H9 (cell line): ENCODE results near the gene LSS. TPM values are rescaled to one million over a fixed set of nuclear protein-coding genes. Genes with fewer than 3 reads are reported as not detected.

Experiments used
- DNase-seq: peaks from one replicate; pipeline ENCODE4 v3.0.0-alpha.2; 2017
- H2AFZ ChIP-seq: one replicate; pipeline ENCODE4 v1.6.1; 2013; ENCODE audit warnings: mild to moderate bottlenecking, low read length, control low read depth, moderate library complexity
- H2AK5ac ChIP-seq: 2 replicates; pipeline ENCODE4 v1.6.1; 2013; ENCODE audit warnings: low read length, control low read depth, mixed read lengths; ENCODE audit not compliant: insufficient read length
- H2BK120ac ChIP-seq: one replicate; pipeline ENCODE4 v1.6.1; 2013; ENCODE audit warnings: low read depth, mild to moderate bottlenecking, low read length, control low read depth, inconsistent platforms; ENCODE audit not compliant: poor library complexity, severe bottlenecking
- H2BK12ac ChIP-seq: 2 replicates; pipeline ENCODE4 v1.6.1; 2013; ENCODE audit warnings: low read length, control low read depth, mixed read lengths, low read depth; ENCODE audit not compliant: insufficient read length
- H2BK15ac ChIP-seq: 2 replicates; pipeline ENCODE4 v1.6.1; 2013; ENCODE audit warnings: low read depth, low read length, control low read depth
- H2BK20ac ChIP-seq: one replicate; pipeline ENCODE4 v1.6.1; 2013; ENCODE audit warnings: low read depth, mild to moderate bottlenecking, low read length, control low read depth, inconsistent platforms; ENCODE audit not compliant: poor library complexity, severe bottlenecking
- H2BK5ac ChIP-seq: 2 replicates; pipeline ENCODE4 v1.6.1; 2013; ENCODE audit warnings: low read length, control low read depth, mixed read lengths; ENCODE audit not compliant: insufficient read length
- H3K14ac ChIP-seq: 2 replicates; pipeline ENCODE4 v1.6.1; 2013; ENCODE audit warnings: low read length, control low read depth; ENCODE audit not compliant: insufficient read depth
- H3K18ac ChIP-seq: 2 replicates; pipeline ENCODE4 v1.6.1; 2013; ENCODE audit warnings: low read depth, mild to moderate bottlenecking, mixed read lengths, low read length, control low read depth; ENCODE audit not compliant: insufficient read length
- H3K23ac ChIP-seq: 2 replicates; pipeline ENCODE4 v1.6.1; 2013; ENCODE audit warnings: low read length, control low read depth, mixed read lengths, low read depth; ENCODE audit not compliant: insufficient read length
- H3K23me2 ChIP-seq: 2 replicates; pipeline ENCODE4 v1.6.1; 2013; ENCODE audit warnings: low read depth, mild to moderate bottlenecking, mixed read lengths, low read length, control low read depth; ENCODE audit not compliant: insufficient read length, poor library complexity, severe bottlenecking
- H3K27ac ChIP-seq: 2 replicates; pipeline ENCODE4 v1.5.1; 2013; ENCODE audit warnings: low read length, control low read depth, mixed read lengths, low read depth; ENCODE audit not compliant: insufficient read length
- H3K27me3 ChIP-seq: 2 replicates; pipeline ENCODE4 v1.6.1; 2013; ENCODE audit warnings: low read length, control low read depth, inconsistent platforms; ENCODE audit not compliant: insufficient read depth
- H3K4ac ChIP-seq: 2 replicates; pipeline ENCODE4 v1.6.1; 2013; ENCODE audit warnings: low read depth, mild to moderate bottlenecking, control low read depth, inconsistent platforms, low read length, moderate library complexity
- H3K4me1 ChIP-seq: 2 replicates; pipeline ENCODE4 v1.6.1; 2013; ENCODE audit warnings: low read length, control low read depth, inconsistent platforms; ENCODE audit not compliant: insufficient read depth
- H3K4me2 ChIP-seq: 2 replicates; pipeline ENCODE4 v1.6.1; 2013; ENCODE audit warnings: low read length, control low read depth, mixed read lengths; ENCODE audit not compliant: insufficient read length, insufficient read depth
- H3K56ac ChIP-seq: 2 replicates; pipeline ENCODE4 v1.6.1; 2013; ENCODE audit warnings: low read depth, mild to moderate bottlenecking, mixed read lengths, low read length, control low read depth; ENCODE audit not compliant: insufficient read length
- H3K79me1 ChIP-seq: 2 replicates; pipeline ENCODE4 v1.6.1; 2013; ENCODE audit warnings: low read depth, mild to moderate bottlenecking, moderate library complexity, low read length, control low read depth, inconsistent platforms; ENCODE audit not compliant: insufficient read depth, poor library complexity, severe bottlenecking
- H3K79me2 ChIP-seq: 2 replicates; pipeline ENCODE4 v1.6.1; 2013; ENCODE audit warnings: low read length, control low read depth, inconsistent platforms; ENCODE audit not compliant: insufficient read depth
- H3K9ac ChIP-seq: 2 replicates; pipeline ENCODE4 v1.6.1; 2013; ENCODE audit warnings: low read length, control low read depth, mixed read lengths; ENCODE audit not compliant: insufficient read length; ENCODE audit errors: extremely low read depth
- H3K9me3 ChIP-seq: one replicate; pipeline ENCODE4 v1.6.1; 2013; ENCODE audit warnings: low read depth, low read length, inconsistent platforms; ENCODE audit not compliant: control insufficient read depth
- H3T11ph ChIP-seq: one replicate; pipeline ENCODE4 v1.6.1; 2013; ENCODE audit warnings: mild to moderate bottlenecking, low read length, control low read depth, inconsistent platforms
- H4K20me1 ChIP-seq: one replicate; pipeline ENCODE4 v1.6.1; 2013; ENCODE audit not compliant: control insufficient read depth, insufficient read length, insufficient read depth
- H4K5ac ChIP-seq: 2 replicates; pipeline ENCODE4 v1.6.1; 2013; ENCODE audit warnings: low read depth, mild to moderate bottlenecking, mixed read lengths, low read length, control low read depth; ENCODE audit not compliant: insufficient read length
- H4K8ac ChIP-seq: replicated peaks from 2 replicates; pipeline ENCODE4 v1.6.1; 2013; ENCODE audit warnings: low read length, control low read depth, mixed read lengths, low read depth; ENCODE audit not compliant: insufficient read length
- H4K91ac ChIP-seq: 2 replicates; pipeline ENCODE4 v1.6.1; 2013; ENCODE audit warnings: low read depth, mild to moderate bottlenecking, moderate library complexity, mixed read lengths, low read length, control low read depth; ENCODE audit not compliant: insufficient read length
- H3K27ac Mint-ChIP-seq, 3 experiments: 2 replicates in 2 of 3; 3 replicates in 1 of 3; pipeline ENCODE4 v1.8.0; 2020 to 2021; ENCODE audit warnings: mixed read lengths in 3 of 3, mild to moderate bottlenecking in 1 of 3, moderate library complexity in 1 of 3
- H3K27me3 Mint-ChIP-seq: 2 replicates; pipeline ENCODE4 v1.8.0; 2021; ENCODE audit warnings: low read depth, mild to moderate bottlenecking, moderate library complexity, mixed read lengths
- H3K36me3 Mint-ChIP-seq, 3 experiments: 2 replicates in 2 of 3; 3 replicates in 1 of 3; pipeline ENCODE4 v1.8.0; 2020 to 2021; ENCODE audit warnings: low read depth in 3 of 3, mixed read lengths in 3 of 3; ENCODE audit not compliant: insufficient read depth in 1 of 3
- H3K4me1 Mint-ChIP-seq, 2 experiments: 2 replicates each; pipeline ENCODE4 v1.8.0; 2020; ENCODE audit warnings: mixed read lengths in 2 of 2
- H3K4me3 Mint-ChIP-seq, 2 experiments: 2 replicates in 1 of 2; 3 replicates in 1 of 2; pipeline ENCODE4 v1.8.0; 2020 to 2021; ENCODE audit warnings: mild to moderate bottlenecking in 2 of 2, mixed read lengths in 2 of 2, moderate library complexity in 1 of 2
- H3K9me3 Mint-ChIP-seq, 2 experiments: 2 replicates in 1 of 2; 3 replicates in 1 of 2; pipeline ENCODE4 v1.8.0; 2020; ENCODE audit warnings: mild to moderate bottlenecking in 2 of 2, mixed read lengths in 2 of 2, moderate library complexity in 1 of 2
- CTCF ChIP-seq: fragments of 200-600 bp; sonication (generic); conservative IDR thresholded peaks from 3 replicates; pipeline ENCODE4 v1.8.0; 2021; ENCODE audit warnings: antibody characterized with exemption, mild to moderate bottlenecking
- WGBS: extraction: QIAGEN DNeasy Blood & Tissue Kit; methylation state at CpG from one replicate; pipeline ENCODE4 v1.1.7; 2013; ENCODE audit warnings: missing lambda C conversion rate, low lambda C conversion rate, mixed read lengths; ENCODE audit not compliant: insufficient read length; ENCODE audit errors: extremely low coverage; 5-methylcytosine and 5-hydroxymethylcytosine counted together
- total RNA-seq: library from RNA; stranded (reverse); gene quantifications from 2 replicates; pipeline ENCODE4 v1.2.1, GENCODE V29; 2021

LSS gene
- total RNA-seq, 1 experiment from 2014 or later: 69.2 TPM

DNA sequence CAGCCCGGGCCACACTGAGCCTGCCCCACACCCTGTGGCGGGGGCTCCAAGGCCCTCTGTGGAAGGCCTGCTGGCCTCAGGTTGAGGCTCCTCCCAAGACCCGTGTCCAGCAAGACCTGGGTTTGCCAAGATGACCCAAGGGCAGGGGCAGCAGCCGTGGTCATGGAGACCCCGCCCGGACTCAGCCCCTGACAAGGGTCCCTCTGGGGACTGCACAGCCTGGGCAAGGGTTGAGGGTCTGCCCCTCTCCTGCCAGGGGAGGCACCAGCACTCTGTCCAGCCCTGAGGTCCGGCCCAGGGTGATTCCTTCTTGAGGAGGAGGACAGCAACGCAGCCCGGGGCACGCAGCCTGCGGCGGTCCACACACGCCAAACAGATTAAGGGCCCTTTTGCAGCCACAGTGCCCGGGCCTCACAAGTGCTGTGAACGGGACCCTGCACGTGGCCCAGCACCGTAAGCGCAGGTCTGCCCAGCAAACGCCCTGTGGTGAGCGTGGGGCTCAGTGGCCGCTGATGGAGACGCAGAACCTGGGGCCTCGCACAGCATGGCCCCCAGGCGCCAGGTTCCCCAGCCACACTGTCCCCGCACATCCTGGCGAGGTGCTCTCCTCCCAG is 47.7 kb downstream of the LSS start:
- Histone ChIP-seq H3K4ac (no peak overlapping the region), H4K20me1 (no peaks in the 10 kb centered on the region), H3K4me2 (no peak overlapping the region), H3K27ac (no peak overlapping the region), H3T11ph (no peak overlapping the region), H4K91ac (no peak overlapping the region), H4K5ac (no peak overlapping the region), H3K79me1 (no peaks in the 10 kb centered on the region), H3K79me2 (no peaks in the 10 kb centered on the region; the same call in 1 of the 2 replicates), H4K8ac (no peak overlapping the region), H3K9ac (no peak overlapping the region), H2BK120ac (no peak overlapping the region), H2BK5ac (no peak overlapping the region), H3K56ac (no peak overlapping the region), H3K27me3 (no peaks in the 10 kb centered on the region), H3K18ac (no peak overlapping the region), H3K14ac (no peak overlapping the region; the same call in 1 of the 2 replicates), H2BK15ac (no peak overlapping the region), H3K23ac (no peak overlapping the region), H2BK20ac (no peak overlapping the region), H2AFZ (no peak overlapping the region), H2AK5ac (no peak overlapping the region), H3K4me1 (no peaks in the 10 kb centered on the region; the same call in 1 of the 2 replicates), H3K9me3 (no peaks in the 10 kb centered on the region), H2BK12ac (no peak overlapping the region), H3K23me2 (peaks cover 7% of the 10 kb centered on the region)
- Mint-ChIP-seq H3K36me3 (peaks cover 9 to 17% (median 16%) of the 10 kb centered on the region in 3 experiments; a peak in 6 of 7 replicates), H3K4me1 (peaks cover 14 to 18% of the 10 kb centered on the region in 2 experiments), H3K27me3 (no peaks in the 10 kb centered on the region), H3K9me3 (peaks cover 9 to 13% of the 10 kb centered on the region in 2 experiments; a peak in 4 of 5 replicates), H3K4me3 (no peak overlapping the region), H3K27ac (no peak overlapping the region; a peak in 1 of 7 replicates)
- no peak for TF ChIP-seq CTCF
- no CpG with 5 or more reads among the region's 26 CpGs for WGBS
- DNase-seq: peak; percentile 32
